CD14-positive monocyte (primary cell): ENCODE data around the gene SEMA3D. TPM values are rescaled to one million over a fixed set of nuclear protein-coding genes. Genes with fewer than 3 reads are reported as not detected.

ENCODE experiments used
- DNase-seq, 3 donors: peaks; one replicate each; pipeline ENCODE4 v3.0.0-alpha.2; 2011 to 2022
- H2AFZ ChIP-seq: 2 replicates; pipeline ENCODE4 v1.6.0; 2012; ENCODE audit warnings: mild to moderate bottlenecking, low read depth, low read length, inconsistent platforms; ENCODE audit not compliant: insufficient read depth, poor library complexity, severe bottlenecking
- H3K27ac ChIP-seq, 2 donors: 1 replicate in 1 of 2; 2 replicates in 1 of 2; pipeline ENCODE4 v1.5.1; 2012 to 2013; ENCODE audit warnings: low read length in 2 of 2, control low read depth in 1 of 2, inconsistent platforms in 1 of 2, low read depth in 1 of 2, mild to moderate bottlenecking in 1 of 2
- H3K27me3 ChIP-seq, 2 donors: one replicate each; pipeline versions ENCODE4 v1.6.0 to v1.6.1; 2011 to 2013; ENCODE audit warnings: low read length in 2 of 2; ENCODE audit not compliant: control insufficient read depth in 2 of 2, insufficient read depth in 2 of 2
- H3K36me3 ChIP-seq, 2 donors: replicated peaks in 1 of 2; 1 replicate in 1 of 2; 2 replicates in 1 of 2; pipeline versions ENCODE4 v1.5.1 to v1.6.1; 2012 to 2013; ENCODE audit warnings: low read length in 2 of 2, control low read depth in 1 of 2, inconsistent platforms in 1 of 2, mild to moderate bottlenecking in 1 of 2; ENCODE audit not compliant: insufficient read depth in 2 of 2, control insufficient read depth in 1 of 2
- H3K4me1 ChIP-seq, 2 donors: 1 replicate in 1 of 2; 2 replicates in 1 of 2; pipeline versions ENCODE4 v1.5.1 to v1.6.1; 2012 to 2013; ENCODE audit warnings: low read length in 2 of 2, control low read depth in 1 of 2, inconsistent platforms in 1 of 2, mild to moderate bottlenecking in 1 of 2, moderate library complexity in 1 of 2; ENCODE audit not compliant: insufficient read depth in 2 of 2, control insufficient read depth in 1 of 2
- H3K4me2 ChIP-seq: replicated peaks from 2 replicates; pipeline ENCODE3; 2012; ENCODE audit warnings: low read length, moderate library complexity, mild to moderate bottlenecking; ENCODE audit not compliant: poor library complexity, severe bottlenecking; ENCODE audit errors: extremely low read depth
- H3K4me3 ChIP-seq, 3 experiments: fragments of 200-600 bp in 1 of 3; sonication (generic) in 1 of 3; replicated peaks in 1 of 3; 1 replicate in 2 of 3; 2 replicates in 1 of 3; pipeline ENCODE4 v1.5.1; 2011 to 2013; ENCODE audit warnings: low read length in 3 of 3, mild to moderate bottlenecking in 3 of 3, control low read depth in 2 of 3, low read depth in 2 of 3, inconsistent platforms in 1 of 3, moderate library complexity in 1 of 3
- H3K79me2 ChIP-seq: 2 replicates; pipeline ENCODE4 v1.6.0; 2012; ENCODE audit warnings: mild to moderate bottlenecking, control low read depth, inconsistent platforms, low read length, moderate library complexity; ENCODE audit not compliant: insufficient read depth
- H3K9ac ChIP-seq: 2 replicates; pipeline ENCODE4 v1.6.0; 2017; ENCODE audit warnings: low read length, mild to moderate bottlenecking; ENCODE audit not compliant: insufficient read depth, poor library complexity, severe bottlenecking
- H3K9me3 ChIP-seq, 2 donors: replicated peaks in 1 of 2; 1 replicate in 1 of 2; 2 replicates in 1 of 2; pipeline versions ENCODE4 v1.5.1 to v1.6.1; 2012 to 2013; ENCODE audit warnings: low read length in 2 of 2, control low read depth in 1 of 2; ENCODE audit not compliant: control insufficient read depth in 1 of 2, insufficient read depth in 1 of 2
- H4K20me1 ChIP-seq: 2 replicates; pipeline ENCODE4 v1.6.0; 2012; ENCODE audit warnings: mild to moderate bottlenecking, low read length, control low read depth, moderate library complexity; ENCODE audit not compliant: insufficient read depth
- H3K27ac Mint-ChIP-seq, 7 donors: one replicate each; pipeline ENCODE4 v1.8.0; 2020; ENCODE audit warnings: mild to moderate bottlenecking in 7 of 7, mixed read lengths in 7 of 7, moderate library complexity in 6 of 7, inconsistent platforms in 2 of 7
- H3K27me3 Mint-ChIP-seq, 3 donors: one replicate each; pipeline ENCODE4 v1.8.0; 2021 to 2022; ENCODE audit warnings: low read depth in 3 of 3, mild to moderate bottlenecking in 3 of 3, mixed read lengths in 3 of 3, moderate library complexity in 3 of 3, inconsistent platforms in 1 of 3
- H3K36me3 Mint-ChIP-seq, 2 donors: one replicate each; pipeline ENCODE4 v1.8.0; 2020; ENCODE audit warnings: mixed read lengths in 2 of 2, inconsistent platforms in 1 of 2, mild to moderate bottlenecking in 1 of 2
- H3K4me1 Mint-ChIP-seq: one replicate; pipeline ENCODE4 v1.8.0; 2020; ENCODE audit warnings: mild to moderate bottlenecking, mixed read lengths
- H3K4me3 Mint-ChIP-seq, 2 donors: one replicate each; pipeline ENCODE4 v1.8.0; 2020; ENCODE audit warnings: mild to moderate bottlenecking in 2 of 2, mixed read lengths in 2 of 2, moderate library complexity in 1 of 2
- H3K9me3 Mint-ChIP-seq, 7 donors: one replicate each; pipeline ENCODE4 v1.8.0; 2020 to 2022; ENCODE audit warnings: mixed read lengths in 7 of 7, mild to moderate bottlenecking in 6 of 7, moderate library complexity in 6 of 7, inconsistent platforms in 2 of 7
- CTCF ChIP-seq: fragments of 200-600 bp; IDR thresholded peaks from one replicate; pipeline ENCODE4 v1.8.0; 2022; ENCODE audit warnings: antibody characterized with exemption, mild to moderate bottlenecking
- WGBS: methylation state at CpG from one replicate; pipeline ENCODE4 v1.1.5; 2013; ENCODE audit warnings: missing lambda C conversion rate; ENCODE audit not compliant: insufficient coverage; 5-methylcytosine and 5-hydroxymethylcytosine counted together
- intact Hi-C, 2 donors: fragments of 100-400 bp; cut with micrococcal nuclease; formaldehyde crosslinking; loops; one replicate each; pipeline versions ENCODE4 v1.15.0 to v1.15.1; 2023
- polyA plus RNA-seq, 3 donors: library from polyadenylated mRNA; depleted of rRNA in 1 of 3; unstranded in 2 of 3; stranded (reverse) in 1 of 3; fragments of 300-500 nt in 2 of 3; fragments of >200 nt in 1 of 3; fragmentation: Illumina TruSeq in 2 of 3; gene quantifications; 1 replicate in 2 of 3; 2 replicates in 1 of 3; pipeline ENCODE4 v1.2.3, GENCODE V29; 2012 to 2021

Gene SEMA3D
- polyA plus RNA-seq, 3 donors = not detected

GRCh38 chr7:85165263-85165662 lies 21.6 kb downstream of the SEMA3D start:
- no peaks in the 10 kb centered on the region for H3K79me2 ChIP-seq
- peaks cover 0 to 2% (median 0%) of the 10 kb centered on the region in 3 donors for H3K27me3 Mint-ChIP-seq
- no peak overlapping the region for H3K4me2 ChIP-seq
- H3K27ac ChIP-seq = no peak overlapping the region
- no peaks in the 10 kb centered on the region for H3K4me1 Mint-ChIP-seq
- H3K27me3 ChIP-seq = no peaks in the 10 kb centered on the region
- H3K4me3 ChIP-seq = no peak overlapping the region
- TF ChIP-seq CTCF = no peak
- H3K36me3 Mint-ChIP-seq = no peaks in the 10 kb centered on the region
- H4K20me1 ChIP-seq = no peaks in the 10 kb centered on the region
- WGBS = no CpG with 5 or more reads among the region's 5 CpGs
- no peak overlapping the region for H3K9ac ChIP-seq
- H3K4me3 Mint-ChIP-seq = no peak overlapping the region
- intact Hi-C loops = no loop called here
- no peaks in the 10 kb centered on the region for H3K36me3 ChIP-seq
- H3K9me3 ChIP-seq = no peaks in the 10 kb centered on the region
- H3K4me1 ChIP-seq = no peaks in the 10 kb centered on the region
- H2AFZ ChIP-seq = no peak overlapping the region
- no peak overlapping the region for H3K27ac Mint-ChIP-seq
- no peak for DNase-seq
- peaks cover 0 to 4% (median 0%) of the 10 kb centered on the region in 7 donors for H3K9me3 Mint-ChIP-seq

GRCh38 chr7:85164376-85164775 lies 22.5 kb downstream of the SEMA3D start:
- Histone ChIP-seq H4K20me1 (no peaks in the 10 kb centered on the region), H3K4me3 (no peak overlapping the region), H3K27ac (no peak overlapping the region), H3K9ac (no peak overlapping the region), H2AFZ (no peak overlapping the region), H3K36me3 (no peaks in the 10 kb centered on the region), H3K4me2 (no peak overlapping the region), H3K27me3 (no peaks in the 10 kb centered on the region), H3K79me2 (no peaks in the 10 kb centered on the region), H3K4me1 (no peaks in the 10 kb centered on the region), H3K9me3 (no peaks in the 10 kb centered on the region)
- H3K27me3 Mint-ChIP-seq = peaks cover 0 to 2% (median 0%) of the 10 kb centered on the region in 3 donors
- no CpG with 5 or more reads among the region's 1 CpG for WGBS
- no peak overlapping the region for H3K27ac Mint-ChIP-seq
- TF ChIP-seq CTCF = no peak
- no peak for DNase-seq
- H3K9me3 Mint-ChIP-seq = peaks cover 0 to 4% (median 0%) of the 10 kb centered on the region in 7 donors
- no peak overlapping the region for H3K4me3 Mint-ChIP-seq
- intact Hi-C loops = no loop called here
- no peaks in the 10 kb centered on the region for H3K36me3 Mint-ChIP-seq
- H3K4me1 Mint-ChIP-seq = peaks cover 2% of the 10 kb centered on the region
